ENCODE data around the gene RND2. TPM values are rescaled to one million over a fixed set of nuclear protein-coding genes. Genes with fewer than 3 reads are reported as not detected.

RND2 gene, protein sequence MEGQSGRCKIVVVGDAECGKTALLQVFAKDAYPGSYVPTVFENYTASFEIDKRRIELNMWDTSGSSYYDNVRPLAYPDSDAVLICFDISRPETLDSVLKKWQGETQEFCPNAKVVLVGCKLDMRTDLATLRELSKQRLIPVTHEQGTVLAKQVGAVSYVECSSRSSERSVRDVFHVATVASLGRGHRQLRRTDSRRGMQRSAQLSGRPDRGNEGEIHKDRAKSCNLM
- 0.11 TPM in 2 replicates for total RNA-seq (2016; rRNA removed; fragmentation: Illumina TruSeq; extraction: Trizol)
- total RNA-seq (2016; cell fraction: cytosol; rRNA removed; fragmentation: Illumina TruSeq; extraction: Trizol; ENCODE audit: low read depth), result 0.09 and 0.20 TPM in 2 replicates
- total RNA-seq (2016; cell fraction: insoluble cytoplasmic fraction; rRNA removed; fragmentation: Illumina TruSeq; extraction: Trizol), result 0.04 and 0.16 TPM in 2 replicates
- total RNA-seq (2016; cell fraction: membrane; rRNA removed; fragmentation: Illumina TruSeq; extraction: Trizol), result 0.14 and 0.19 TPM in 2 replicates
- not detected in 2 replicates for total RNA-seq (2016; cell fraction: nucleus; rRNA removed; fragmentation: Illumina TruSeq; extraction: Trizol)
- polyA plus RNA-seq (2011; rRNA removed), result 0.04 and 0.05 TPM in 2 replicates
- 0.01 and 0.06 TPM in 2 replicates for polyA plus RNA-seq (2011; cell fraction: cytosol; rRNA removed)
- 0.05 and 0.11 TPM in 2 replicates for polyA plus RNA-seq (2011; cell fraction: nucleus; rRNA removed)
- not detected in 2 replicates for polyA plus RNA-seq (2012)
- polyA plus RNA-seq (2016; cell fraction: cytosol; fragmentation: Illumina TruSeq; extraction: Trizol; ENCODE audit: low read depth), result 0.20 and 0.24 TPM in 2 replicates
- polyA plus RNA-seq (2016; cell fraction: insoluble cytoplasmic fraction; fragmentation: Illumina TruSeq; extraction: Trizol; ENCODE audit: low read depth), result 0.10 and 0.17 TPM in 2 replicates
- polyA plus RNA-seq (2016; cell fraction: membrane; fragmentation: Illumina TruSeq; extraction: Trizol; ENCODE audit: low read depth), result 0.16 and 0.21 TPM in 2 replicates
- polyA plus RNA-seq (2016; cell fraction: nucleus; fragmentation: Illumina TruSeq; extraction: Trizol; ENCODE audit: insufficient read depth, low read depth), result 0.11 TPM in 2 replicates
- polyA minus RNA-seq (2011; rRNA and poly(A)+ RNA removed; ENCODE audit: low replicate concordance), result 0.04 and 0.05 TPM in 2 replicates
- polyA minus RNA-seq (2011; cell fraction: cytosol; rRNA and poly(A)+ RNA removed), result not detected in 2 replicates
- not detected in 2 replicates for polyA minus RNA-seq (2011; cell fraction: nucleus; rRNA and poly(A)+ RNA removed)
- Bru-seq, nascent RNA, result not detected
- percentile 16 among the genes with signal in this experiment for BruChase-seq, experiment 1, labeled RNA remaining after a 6-hour chase
- percentile 10 among the genes with signal in this experiment for BruChase-seq, experiment 2, labeled RNA remaining after a 2-hour chase
- long read RNA-seq, experiment 1, result 0 reads
- long read RNA-seq, experiment 2, result 0 reads

DNA sequence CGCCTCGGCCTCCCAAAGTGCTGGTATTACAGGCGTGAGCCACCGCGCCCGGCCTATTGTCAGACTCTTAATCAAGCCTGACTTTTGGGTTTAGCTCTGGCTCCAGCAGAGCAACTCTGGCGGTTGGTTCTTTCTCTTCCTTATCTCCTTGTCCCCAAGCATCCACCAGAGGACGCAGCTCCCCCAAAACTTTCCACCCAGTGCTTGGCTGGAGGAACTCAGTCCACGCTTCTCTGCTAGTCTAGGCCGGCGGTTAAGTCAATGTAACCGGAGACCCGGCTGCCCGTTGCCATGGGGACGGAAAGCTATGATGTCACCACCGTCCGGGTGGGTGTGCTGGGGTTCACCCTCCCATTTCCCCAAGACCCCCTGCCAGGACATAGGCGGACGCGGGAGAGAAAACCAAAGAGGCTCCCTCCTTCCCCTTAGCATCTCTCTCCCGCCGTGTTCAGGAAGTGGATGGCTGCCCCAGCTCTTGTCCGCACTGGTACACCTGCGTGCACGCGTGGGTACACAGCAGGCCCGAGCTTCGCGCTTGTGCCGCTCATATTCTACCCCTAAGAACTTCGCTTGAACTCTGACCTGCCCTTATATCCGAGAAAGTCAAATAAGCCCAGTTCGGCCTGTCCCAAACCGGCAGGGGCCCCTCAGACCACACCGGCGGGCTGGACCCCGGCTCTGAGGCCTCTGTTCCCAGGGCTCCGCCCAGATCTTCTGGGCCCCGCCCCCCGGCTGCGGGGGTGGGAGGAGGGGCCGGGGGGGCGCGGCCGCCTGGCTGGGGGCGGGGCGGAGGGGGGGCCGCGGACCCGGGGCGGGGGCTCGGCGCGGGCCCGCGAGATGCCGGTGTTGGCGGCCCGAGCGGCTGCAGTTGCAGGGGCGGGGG lies at the start of gene RND2:
Gene RND2 (plus strand): TSS at position 825 of the 883 bp plus-strand sequence. CDS start 117 bp downstream, outside the sequence.
- peaks cover 0 to 7% of the 10 kb centered on the region in 2 experiments; a peak in 2 of 5 replicates for H3K36me3 ChIP-seq (replicated peaks in 1 of 2; ENCODE audit: control insufficient read depth in 1 of 2, insufficient read depth in 2 of 2, low read length in 2 of 2)
- H2AFZ ChIP-seq (ENCODE audit: low read length), result no peak within 1 kb of the TSS
- TF ChIP-seq KAT7 (CRISPR knock-in tag; IDR thresholded peaks at IDR 0.05; ENCODE audit: borderline replicate concordance), result 0 out of 2 replicates have a peak, but pooled peaks have one; percentile 40
- TF ChIP-seq, protein P1, sequence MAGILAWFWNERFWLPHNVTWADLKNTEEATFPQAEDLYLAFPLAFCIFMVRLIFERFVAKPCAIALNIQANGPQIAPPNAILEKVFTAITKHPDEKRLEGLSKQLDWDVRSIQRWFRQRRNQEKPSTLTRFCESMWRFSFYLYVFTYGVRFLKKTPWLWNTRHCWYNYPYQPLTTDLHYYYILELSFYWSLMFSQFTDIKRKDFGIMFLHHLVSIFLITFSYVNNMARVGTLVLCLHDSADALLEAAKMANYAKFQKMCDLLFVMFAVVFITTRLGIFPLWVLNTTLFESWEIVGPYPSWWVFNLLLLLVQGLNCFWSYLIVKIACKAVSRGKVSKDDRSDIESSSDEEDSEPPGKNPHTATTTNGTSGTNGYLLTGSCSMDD (CRISPR knock-in tag; IDR thresholded peaks at IDR 0.05), result no peak
- peak; percentile 47 for TF ChIP-seq TEAD3 (CRISPR knock-in tag; optimal IDR thresholded peaks at IDR 0.05; ENCODE audit: borderline replicate concordance)
- TF ChIP-seq FOXM1 (CRISPR knock-in tag; IDR thresholded peaks at IDR 0.05), result no peak
- peak; percentile 43; the same call in 1 of the 2 replicates for TF ChIP-seq PHF20 (CRISPR knock-in tag; IDR thresholded peaks at IDR 0.05)
- TF ChIP-seq, protein P2, sequence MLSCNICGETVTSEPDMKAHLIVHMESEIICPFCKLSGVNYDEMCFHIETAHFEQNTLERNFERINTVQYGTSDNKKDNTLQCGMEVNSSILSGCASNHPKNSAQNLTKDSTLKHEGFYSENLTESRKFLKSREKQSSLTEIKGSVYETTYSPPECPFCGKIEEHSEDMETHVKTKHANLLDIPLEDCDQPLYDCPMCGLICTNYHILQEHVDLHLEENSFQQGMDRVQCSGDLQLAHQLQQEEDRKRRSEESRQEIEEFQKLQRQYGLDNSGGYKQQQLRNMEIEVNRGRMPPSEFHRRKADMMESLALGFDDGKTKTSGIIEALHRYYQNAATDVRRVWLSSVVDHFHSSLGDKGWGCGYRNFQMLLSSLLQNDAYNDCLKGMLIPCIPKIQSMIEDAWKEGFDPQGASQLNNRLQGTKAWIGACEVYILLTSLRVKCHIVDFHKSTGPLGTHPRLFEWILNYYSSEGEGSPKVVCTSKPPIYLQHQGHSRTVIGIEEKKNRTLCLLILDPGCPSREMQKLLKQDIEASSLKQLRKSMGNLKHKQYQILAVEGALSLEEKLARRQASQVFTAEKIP (CRISPR knock-in tag; IDR thresholded peaks at IDR 0.05; ENCODE audit: borderline replicate concordance), result no peak
- TF ChIP-seq, protein P3, sequence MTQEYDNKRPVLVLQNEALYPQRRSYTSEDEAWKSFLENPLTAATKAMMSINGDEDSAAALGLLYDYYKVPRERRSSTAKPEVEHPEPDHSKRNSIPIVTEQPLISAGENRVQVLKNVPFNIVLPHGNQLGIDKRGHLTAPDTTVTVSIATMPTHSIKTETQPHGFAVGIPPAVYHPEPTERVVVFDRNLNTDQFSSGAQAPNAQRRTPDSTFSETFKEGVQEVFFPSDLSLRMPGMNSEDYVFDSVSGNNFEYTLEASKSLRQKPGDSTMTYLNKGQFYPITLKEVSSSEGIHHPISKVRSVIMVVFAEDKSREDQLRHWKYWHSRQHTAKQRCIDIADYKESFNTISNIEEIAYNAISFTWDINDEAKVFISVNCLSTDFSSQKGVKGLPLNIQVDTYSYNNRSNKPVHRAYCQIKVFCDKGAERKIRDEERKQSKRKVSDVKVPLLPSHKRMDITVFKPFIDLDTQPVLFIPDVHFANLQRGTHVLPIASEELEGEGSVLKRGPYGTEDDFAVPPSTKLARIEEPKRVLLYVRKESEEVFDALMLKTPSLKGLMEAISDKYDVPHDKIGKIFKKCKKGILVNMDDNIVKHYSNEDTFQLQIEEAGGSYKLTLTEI (CRISPR knock-in tag; conservative IDR thresholded peaks at IDR 0.05), result no peak
- TF ChIP-seq, protein P4, sequence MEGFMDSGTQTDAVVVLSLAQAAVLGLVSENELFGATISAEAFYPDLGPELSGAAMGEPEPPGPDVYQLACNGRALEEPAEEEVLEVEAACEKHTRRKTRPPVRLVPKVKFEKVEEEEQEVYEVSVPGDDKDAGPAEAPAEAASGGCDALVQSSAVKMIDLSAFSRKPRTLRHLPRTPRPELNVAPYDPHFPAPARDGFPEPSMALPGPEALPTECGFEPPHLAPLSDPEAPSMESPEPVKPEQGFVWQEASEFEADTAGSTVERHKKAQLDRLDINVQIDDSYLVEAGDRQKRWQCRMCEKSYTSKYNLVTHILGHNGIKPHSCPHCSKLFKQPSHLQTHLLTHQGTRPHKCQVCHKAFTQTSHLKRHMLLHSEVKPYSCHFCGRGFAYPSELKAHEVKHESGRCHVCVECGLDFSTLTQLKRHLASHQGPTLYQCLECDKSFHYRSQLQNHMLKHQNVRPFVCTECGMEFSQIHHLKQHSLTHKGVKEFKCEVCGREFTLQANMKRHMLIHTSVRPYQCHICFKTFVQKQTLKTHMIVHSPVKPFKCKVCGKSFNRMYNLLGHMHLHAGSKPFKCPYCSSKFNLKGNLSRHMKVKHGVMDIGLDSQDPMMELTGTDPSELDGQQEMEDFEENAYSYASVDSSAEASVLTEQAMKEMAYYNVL (CRISPR knock-in tag; IDR thresholded peaks at IDR 0.05; ENCODE audit: borderline replicate concordance), result no peak
- TF ChIP-seq HCFC1 (IDR thresholded peaks at IDR 0.05; ENCODE audit: low read depth, low read length), result no peak

More for the DNA sequence above, at the start of gene RND2:
- peak; percentile 96 for FAIRE-seq
- BruUV-seq (replicated peaks), result no TSS peak
- Histone ChIP-seq H3K4me3 (replicated peaks in 1 of 3; ENCODE audit: insufficient read depth in 1 of 3, low read depth in 2 of 3, low read length in 3 of 3) (peak within 1 kb of the TSS; percentile 27 to 62 (median 45); a peak in 5 of 6 replicates), H3K27me3 (ENCODE audit: control insufficient read depth in 1 of 2, insufficient read depth in 2 of 2, low read length in 2 of 2) (no peaks in the 10 kb centered on the region; a peak in 1 of 5 replicates), H4K20me1 (ENCODE audit: insufficient read depth, low read length) (no peaks in the 10 kb centered on the region), H3K4me1 (ENCODE audit: insufficient read depth, low read length) (peaks cover 61% of the 10 kb centered on the region), H3K79me2 (ENCODE audit: insufficient read depth, low read length) (peaks cover 19% of the 10 kb centered on the region), H3K27ac (ENCODE audit: extremely low read length, insufficient read depth, low read length) (no peak within 1 kb of the TSS), H3K9me3 (ENCODE audit: low read length) (no peaks in the 10 kb centered on the region), H3K9ac (ENCODE audit: insufficient read depth, low read depth, low read length) (peak within 1 kb of the TSS; percentile 24; the same call in 1 of the 2 replicates), H3K4me2 (ENCODE audit: low read depth, low read length) (peak within 1 kb of the TSS; percentile 93)
- WGBS (ENCODE audit: low lambda C conversion rate), result 34% methylated on average over 60 of the region's 61 CpGs
- peak; percentile 48 for ATAC-seq
- POLR2A ChIA-PET, result interaction anchor here (0.5 to 3.6 kb wide), 16 partner anchors 13 to 343 kb away, joined by 3 to 16 read pairs (median 4); partner anchors contain the start of genes BRCA1, IFI35, NBR1 and RPL27
- in situ Hi-C loops (cut with HindIII; ENCODE audit: extremely low pct_ligation_motif_present, low pct_unique_long_range_greater_than_20kb), result no loop called here
- peak; percentile 91 for DNase-seq (ENCODE audit: low spot score)
- intact Hi-C loops (cut with micrococcal nuclease; ENCODE audit: unreplicated experiment), result loop anchor here (2.0 to 5.0 kb wide), 4 partner anchors 94 to 308 kb away; partner anchors contain the start of genes NBR1 and TMEM106A
- CTCF ChIA-PET (ENCODE audit: low intra/inter-chr PET ratio, low total read pairs), result interaction anchor here (0.9 to 1.1 kb wide), 2 partner anchors 146 to 285 kb away, joined by 3 read pairs; partner anchors contain the start of gene NBR1

Measured in HepG2 (cell line).